SU-DHL-6 (cell line): ENCODE measurements around the gene SMARCAL1.

Experiments used
- CTCF ChIP-seq: fragments of 200-600 bp; sonication (generic); IDR thresholded peaks from one replicate; pipeline ENCODE4 v1.5.1; 2017; ENCODE audit warnings: antibody characterized with exemption, mild to moderate bottlenecking, low read length, moderate library complexity; ENCODE audit not compliant: insufficient read depth, poor library complexity, severe bottlenecking
- EZH2phosphoT487 ChIP-seq: fragments of 200-600 bp; sonication (generic), shearing (Covaris generic); conservative IDR thresholded peaks from 2 replicates; pipeline ENCODE4 v1.6.1; 2018; ENCODE audit warnings: mild to moderate bottlenecking, antibody characterized with exemption, low read length, moderate library complexity, mixed read lengths

- no peak for TF ChIP-seq CTCF
- no peak for TF ChIP-seq EZH2phosphoT487
Observed at GRCh38 chr2:216373896-216374295, 38.4 kb upstream of the SMARCAL1 start.
